HT1080 (cell line): ENCODE results near the gene ZNF783. TPM values are rescaled to one million over a fixed set of nuclear protein-coding genes. Genes with fewer than 3 reads are reported as not detected.
"Not testable (repeated sequence)": the region's sequence is repeated elsewhere in the genome, so short reads cannot be mapped to it uniquely, and the experiment has no call there.

Source experiments
- DNase-seq: peaks from one replicate; pipeline ENCODE4 v3.0.0-alpha.2; 2015; ENCODE audit warnings: low read depth
- total RNA-seq: library from RNA; depleted of rRNA; stranded (reverse); fragments of >200 nt; shearing (Covaris generic); gene quantifications from 2 replicates; pipeline ENCODE4 v1.2.3, GENCODE V29; 2014

ZNF783 gene
- total RNA-seq, 1 experiment from 2014 or later, result 5.2 TPM

- no peak for DNase-seq
These were observed 35.2 kb downstream of the ZNF783 start for GRCh38 chr7:149297034-149297755.

- no peak for DNase-seq
These were observed 38.8 kb downstream of the ZNF783 start for GRCh38 chr7:149300620-149301285.

- no peak for DNase-seq
These were observed 40.2 kb downstream of the ZNF783 start for GRCh38 chr7:149302222-149302621.

GRCh38 chr7:149302865-149303264, 40.9 kb downstream of the ZNF783 start:
- no peak for DNase-seq

GRCh38 chr7:149304006-149304405, 42.0 kb downstream of the ZNF783 start:
- no peak for DNase-seq

GRCh38 chr7:149306854-149307253, 44.9 kb downstream of the ZNF783 start:
- DNase-seq, result no peak

- DNase-seq, result no peak
These were observed 45.9 kb downstream of the ZNF783 start for GRCh38 chr7:149307775-149308501.

GRCh38 chr7:149310113-149310836, 48.3 kb downstream of the ZNF783 start:
- peak; percentile 96 for DNase-seq

GRCh38 chr7:149310990-149311573, 49.1 kb downstream of the ZNF783 start:
- no peak for DNase-seq

- no peak for DNase-seq
These were observed 52.0 kb downstream of the ZNF783 start for GRCh38 chr7:149313981-149314380.

GRCh38 chr7:149316606-149317005, 54.6 kb downstream of the ZNF783 start:
- DNase-seq, result no peak

- no peak for DNase-seq
These were observed 55.5 kb downstream of the ZNF783 start for GRCh38 chr7:149317496-149317895.

GRCh38 chr7:149317986-149318672, 56.1 kb downstream of the ZNF783 start:
- DNase-seq, result no peak

- DNase-seq, result no peak
These were observed 57.4 kb downstream of the ZNF783 start for GRCh38 chr7:149319376-149319775.

- DNase-seq, result no peak
These were observed 58.5 kb downstream of the ZNF783 start for GRCh38 chr7:149320313-149321124.

GRCh38 chr7:149321125-149321905, 59.3 kb downstream of the ZNF783 start:
- DNase-seq, result not testable (repeated sequence)

GRCh38 chr7:149321978-149322541, 60.1 kb downstream of the ZNF783 start:
- peak; percentile 24 for DNase-seq

GRCh38 chr7:149322737-149323136, 60.7 kb downstream of the ZNF783 start:
- no peak for DNase-seq

- no peak for DNase-seq
These were observed 63.3 kb downstream of the ZNF783 start for GRCh38 chr7:149325248-149325647.
